ENCODE data around the gene KCNC1.

DNA sequence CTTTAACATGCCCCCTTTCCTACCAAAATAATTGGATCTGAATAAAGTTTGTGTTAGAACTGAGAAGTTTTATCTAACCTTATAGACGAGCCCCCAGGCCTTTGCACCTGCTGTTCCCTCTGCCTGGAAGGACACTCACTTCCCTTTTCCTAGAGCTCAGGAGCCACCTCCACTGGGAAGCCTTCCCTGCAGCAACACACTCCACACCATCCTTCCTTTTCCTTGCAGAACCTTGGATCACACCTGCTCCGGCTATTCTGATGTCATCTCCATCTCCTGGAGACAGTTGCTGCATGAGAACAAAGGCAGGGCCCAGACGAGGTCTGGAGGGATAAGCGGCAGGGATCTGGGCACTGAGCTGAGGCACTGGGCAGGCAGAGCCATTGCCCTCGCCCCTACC, 37.8 kb upstream of the KCNC1 start:
- TF ChIP-seq TAF1 (IDR thresholded peaks at IDR 0.05; ENCODE audit: low read depth, low read length) (no peak), PAX5 (IDR thresholded peaks at IDR 0.05; ENCODE audit: insufficient read depth, low read length, severe bottlenecking) (no peak), POLR2A (IDR thresholded peaks at IDR 0.05; ENCODE audit: low read depth, low read length) (no peak), POLR2AphosphoS5 (IDR thresholded peaks at IDR 0.05; ENCODE audit: low read depth, low read length) (no peak)
